GM21381 (cell line): ENCODE measurements around the gene RIMS3.

ENCODE experiments used
- ATAC-seq: cut with Tn5 transposase; IDR thresholded peaks from one replicate; pipeline ENCODE4 v1.9.1; 2021; ENCODE audit warnings: mild to moderate bottlenecking, moderate library complexity; ENCODE audit not compliant: unreplicated experiment

RIMS3 gene

DNA sequence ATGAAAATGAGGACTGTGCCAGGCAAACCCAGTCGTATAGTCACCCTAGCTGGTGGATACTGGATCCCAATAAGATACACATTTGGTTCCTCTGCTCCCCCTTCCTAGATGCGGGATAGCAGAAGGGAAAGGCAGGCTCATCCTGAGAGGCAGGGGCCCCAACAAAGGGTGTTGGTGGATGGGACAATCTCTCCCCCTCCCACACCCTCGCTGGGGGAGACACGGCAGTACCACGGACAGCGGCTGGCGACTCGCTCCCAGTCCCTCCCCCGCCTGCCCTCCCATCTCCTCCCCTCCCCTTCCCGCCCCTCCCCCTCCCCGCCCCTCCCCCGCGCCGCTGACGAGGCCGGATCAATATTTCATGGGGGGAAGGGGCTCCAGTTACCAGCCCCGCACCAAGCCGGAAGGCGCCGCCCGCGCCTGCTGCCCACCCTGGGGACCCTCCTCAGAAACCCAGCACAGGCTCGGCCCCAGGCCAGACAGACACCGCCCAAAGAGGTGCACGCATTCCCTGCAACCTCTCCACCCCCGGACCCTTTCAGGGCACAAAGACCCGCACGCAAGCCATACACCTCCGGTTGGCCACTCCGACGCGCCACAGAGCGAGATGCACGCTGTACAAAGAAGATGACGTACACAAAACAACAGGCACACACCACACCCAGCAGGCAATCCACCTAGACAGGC is 11.5 kb downstream of the RIMS3 start:
- no peak for ATAC-seq

GRCh38 chr1:40652979-40653378 is 12.5 kb downstream of the RIMS3 start:
- no peak for ATAC-seq

- no peak for ATAC-seq
Observed at GRCh38 chr1:40652468-40652867, 13.0 kb downstream of the RIMS3 start.

DNA sequence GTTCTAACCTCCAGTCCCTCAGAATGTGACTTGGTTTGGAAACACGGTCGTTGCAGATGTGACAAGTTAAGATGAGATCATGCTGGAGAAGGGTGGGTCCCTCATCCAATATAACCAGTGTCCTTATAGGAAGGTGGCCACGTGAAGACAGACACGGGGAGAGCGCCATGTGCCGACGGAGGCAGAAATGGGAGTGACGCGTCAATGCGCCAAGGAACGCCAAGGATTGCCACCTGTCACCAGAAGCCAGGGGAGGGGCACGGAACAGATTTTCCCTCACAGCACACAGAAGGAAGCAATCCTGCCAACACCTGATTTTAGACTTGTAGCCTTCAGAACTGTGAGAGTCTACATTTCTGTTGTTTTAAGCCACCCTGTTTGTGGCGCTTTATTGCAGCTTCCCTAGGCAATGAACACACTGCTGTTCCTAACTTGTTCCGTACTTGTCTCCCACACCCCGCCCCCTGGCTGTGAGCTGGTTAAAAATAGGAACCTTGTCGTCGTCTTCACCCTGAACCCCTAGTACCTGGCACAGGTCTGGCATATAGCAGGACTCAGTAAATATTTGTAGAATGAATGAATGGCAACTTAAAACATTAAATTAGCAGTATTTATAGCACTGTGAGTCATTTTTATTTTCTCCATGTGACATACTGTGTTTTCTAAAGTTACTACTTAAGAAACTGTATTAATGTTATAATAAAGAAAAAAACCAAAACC is 14.2 kb downstream of the RIMS3 start:
- ATAC-seq = no peak

DNA sequence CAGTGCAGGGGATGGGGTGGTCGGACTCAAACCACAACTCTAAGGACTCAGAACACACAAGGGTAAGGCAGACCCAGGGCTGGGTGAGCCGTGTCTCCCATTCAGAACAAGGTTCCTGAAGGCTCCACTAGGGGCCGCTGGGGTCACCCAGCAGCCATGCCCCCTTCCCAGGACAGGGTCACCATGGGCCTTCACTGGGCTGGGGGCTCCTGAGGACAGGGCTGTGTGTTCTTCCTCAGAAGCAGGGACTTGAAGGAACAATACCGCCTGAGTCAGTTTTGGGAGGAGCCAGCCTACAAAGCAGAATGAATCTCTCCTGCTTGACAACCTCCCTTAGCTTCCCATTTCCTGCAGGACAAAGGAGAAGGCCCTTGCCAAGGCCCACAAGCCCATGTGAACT is 15.4 kb downstream of the RIMS3 start:
- no peak for ATAC-seq

- no peak for ATAC-seq
Observed at GRCh38 chr1:40649592-40649930, 15.9 kb downstream of the RIMS3 start.

- no peak for ATAC-seq
Observed at GRCh38 chr1:40648928-40649591, 16.4 kb downstream of the RIMS3 start.

DNA sequence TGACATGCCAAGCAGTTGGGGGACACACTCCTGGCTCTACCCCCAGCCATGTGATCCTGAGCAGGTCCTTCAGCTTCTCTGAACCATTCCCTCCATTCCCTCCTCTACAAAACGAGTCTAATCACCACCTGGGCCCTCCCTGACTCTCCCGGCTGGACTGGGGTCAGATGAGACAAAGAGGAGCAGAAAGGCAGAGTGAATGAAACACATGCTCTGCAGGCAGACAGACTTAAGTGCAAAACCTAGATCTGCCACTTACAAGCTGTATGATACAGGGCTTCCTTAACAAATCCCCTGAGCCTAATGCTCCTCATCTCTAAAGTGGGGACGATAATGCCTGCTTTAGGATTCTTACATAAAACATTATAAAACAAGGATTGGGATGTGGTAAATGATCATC is 17.3 kb downstream of the RIMS3 start:
- ATAC-seq = no peak

GRCh38 chr1:40646315-40646714 is 19.2 kb downstream of the RIMS3 start:
- no peak for ATAC-seq

- ATAC-seq = no peak
Observed at GRCh38 chr1:40645118-40645680, 20.3 kb downstream of the RIMS3 start.

DNA sequence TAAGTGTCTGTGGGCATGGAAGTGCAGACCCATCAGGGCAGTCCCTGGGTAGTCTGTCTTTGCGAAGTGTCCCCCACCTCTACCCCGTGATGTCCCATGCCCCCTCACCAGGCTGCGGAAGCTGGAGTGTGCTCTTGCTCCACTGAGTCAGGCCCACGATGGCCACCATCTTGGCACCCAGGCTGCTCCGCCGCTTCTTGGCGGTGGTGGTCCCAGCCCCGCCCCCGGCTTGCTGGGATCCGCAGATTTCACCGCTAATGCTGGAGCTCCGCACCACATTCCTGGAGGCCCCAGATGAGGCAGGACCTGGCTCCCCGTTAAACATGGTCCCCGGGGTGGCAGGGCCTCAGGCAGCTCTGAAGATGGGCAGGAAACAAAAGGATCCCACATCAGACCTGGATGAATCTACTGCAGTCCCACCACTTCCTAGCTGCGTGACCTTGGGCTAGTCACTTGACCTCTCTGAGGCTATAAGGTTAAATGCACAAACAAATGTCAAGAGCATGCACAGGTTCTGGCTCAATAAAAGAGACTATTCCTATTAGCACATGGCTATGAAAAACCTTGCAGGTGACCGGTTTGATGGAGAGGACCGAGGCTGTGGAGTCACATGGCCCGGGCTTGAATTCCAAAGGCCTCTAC is 23.8 kb downstream of the RIMS3 start:
- ATAC-seq = no peak

DNA sequence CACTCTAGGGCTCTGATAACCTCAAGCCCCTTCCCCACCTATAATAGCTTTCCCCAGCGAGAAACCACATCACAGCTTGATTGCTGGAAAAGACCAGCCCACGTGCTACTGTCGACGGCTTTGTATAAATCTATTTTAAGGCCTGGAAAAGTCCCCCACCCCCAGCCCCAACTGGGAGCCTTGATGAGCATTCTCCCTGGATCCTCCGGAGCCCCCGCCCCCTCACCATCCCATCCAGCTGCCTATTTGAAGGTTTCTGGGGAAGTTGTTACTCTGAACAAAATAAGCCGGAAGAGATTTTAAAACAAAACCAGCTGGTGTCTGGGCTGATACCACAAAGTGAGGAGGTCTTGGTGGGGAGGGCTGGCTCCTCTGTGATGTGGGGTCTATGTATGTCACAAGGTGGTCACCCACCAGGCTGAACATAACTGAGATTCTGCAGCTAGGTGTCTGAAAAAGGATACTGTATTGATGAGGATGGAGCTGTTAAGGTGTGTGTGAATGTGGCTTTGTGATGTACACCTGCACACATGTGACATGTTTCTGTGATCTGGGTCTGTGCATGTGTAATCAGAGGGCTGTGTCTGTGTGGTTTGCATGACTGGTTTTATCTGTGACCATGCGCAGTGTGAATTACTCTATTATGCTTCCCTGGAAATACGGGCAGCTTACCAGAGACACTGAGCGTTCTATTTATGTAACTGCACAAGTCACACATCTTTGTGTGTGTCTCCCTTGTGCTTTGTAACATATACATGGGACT is 25.0 kb downstream of the RIMS3 start:
- ATAC-seq = no peak

GRCh38 chr1:40638097-40639036 is 27.1 kb downstream of the RIMS3 start:
- no peak for ATAC-seq

GRCh38 chr1:40637470-40638007 is 27.9 kb downstream of the RIMS3 start:
- no peak for ATAC-seq

DNA sequence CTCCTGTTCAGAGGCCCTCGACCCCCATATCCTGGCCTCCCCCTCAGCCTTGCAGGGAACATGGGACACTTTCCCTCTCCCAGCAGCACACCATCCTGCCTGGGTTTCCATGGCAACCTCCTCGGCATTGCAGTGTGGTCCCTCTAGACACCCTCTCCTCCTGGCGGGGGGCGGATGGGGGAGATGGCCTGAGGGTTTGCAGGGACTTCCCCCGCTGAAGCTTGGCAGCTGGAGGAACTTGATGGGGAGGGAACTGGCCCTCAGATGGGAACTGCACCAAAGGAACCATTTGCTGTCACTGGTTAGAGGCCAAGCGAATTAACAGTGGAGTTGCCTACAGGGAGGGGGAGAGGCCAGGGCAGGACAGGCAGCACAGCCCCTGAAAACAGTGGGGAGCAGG is 28.7 kb downstream of the RIMS3 start:
- ATAC-seq = no peak

- no peak for ATAC-seq
Observed at GRCh38 chr1:40635763-40636500, 29.6 kb downstream of the RIMS3 start.

GRCh38 chr1:40634901-40635655 is 30.4 kb downstream of the RIMS3 start:
- ATAC-seq = no peak

GRCh38 chr1:40633931-40634376 is 31.5 kb downstream of the RIMS3 start:
- no peak for ATAC-seq
